Muscle of leg (tissue), 11 donors: ENCODE data around the gene KIF16B. TPM values are rescaled to one million over a fixed set of nuclear protein-coding genes. Genes with fewer than 3 reads are reported as not detected.
"Not testable (repeated sequence)": the region's sequence is repeated elsewhere in the genome, so short reads cannot be mapped to it uniquely, and the experiment has no call there.

Source experiments
- DNase-seq: peaks from one replicate; pipeline ENCODE4 v3.0.0; 2013
- H3K27ac ChIP-seq: one replicate; pipeline ENCODE4 v1.5.1; 2013; ENCODE audit warnings: mild to moderate bottlenecking, low read length, control low read depth
- H3K27me3 ChIP-seq: one replicate; pipeline ENCODE4 v1.6.1; 2013; ENCODE audit warnings: low read length; ENCODE audit not compliant: control insufficient read depth, insufficient read depth
- H3K36me3 ChIP-seq: one replicate; pipeline ENCODE4 v1.6.1; 2013; ENCODE audit warnings: low read length; ENCODE audit not compliant: control insufficient read depth, insufficient read depth
- H3K4me1 ChIP-seq: one replicate; pipeline ENCODE4 v1.6.1; 2013; ENCODE audit warnings: low read length; ENCODE audit not compliant: control insufficient read depth, insufficient read depth
- H3K4me3 ChIP-seq: one replicate; pipeline ENCODE4 v1.5.1; 2013; ENCODE audit warnings: low read length, control low read depth
- H3K9me3 ChIP-seq: replicated peaks from 2 replicates; pipeline ENCODE4 v1.6.1; 2013; ENCODE audit warnings: low read depth, low read length; ENCODE audit not compliant: control insufficient read depth
- WGBS: methylation state at CpG from one replicate; pipeline ENCODE4 v1.1.5; 2013; ENCODE audit warnings: missing lambda C conversion rate; ENCODE audit not compliant: insufficient coverage; 5-methylcytosine and 5-hydroxymethylcytosine counted together
- polyA plus RNA-seq, 8 donors: library from polyadenylated mRNA; unstranded; fragments of 120-200 nt; gene quantifications; one replicate each; pipeline versions ENCODE4 v1.2.1 to v1.2.3, GENCODE V29; 2013; ENCODE audit warnings: inconsistent platforms in 1 of 8, low replicate concordance in 1 of 8; ENCODE audit not compliant: insufficient read length in 8 of 8, insufficient read depth in 1 of 8
- total RNA-seq: library from RNA; stranded (reverse); fragments of 120-200 nt; gene quantifications from one replicate; pipeline ENCODE4 v1.2.4, GENCODE V29; 2013

The KIF16B gene
- total and polyA plus RNA-seq, 9 donors, result 17.2 to 30.3 (median 24.7) TPM

- H3K9me3 ChIP-seq, result no peaks in the 10 kb centered on the region
- no peak for DNase-seq
- no peak overlapping the region for H3K4me3 ChIP-seq
- WGBS, result 80% methylated on average over 8 of the region's 9 CpGs
- no peaks in the 10 kb centered on the region for H3K36me3 ChIP-seq
- H3K27ac ChIP-seq, result no peak overlapping the region
- H3K4me1 ChIP-seq, result peaks cover 2% of the 10 kb centered on the region
- peaks cover 4% of the 10 kb centered on the region for H3K27me3 ChIP-seq
Measured at GRCh38 chr20:16245879-16246278, 327.4 kb downstream of the KIF16B start.

GRCh38 chr20:16244892-16245291, 328.4 kb downstream of the KIF16B start:
- no CpG with 5 or more reads among the region's 5 CpGs for WGBS
- DNase-seq, result no peak

GRCh38 chr20:16243470-16243869, 329.8 kb downstream of the KIF16B start:
- peaks cover 9% of the 10 kb centered on the region for H3K9me3 ChIP-seq
- H3K36me3 ChIP-seq, result no peaks in the 10 kb centered on the region
- peak; percentile 14 for DNase-seq
- no peak overlapping the region for H3K4me3 ChIP-seq
- no peak overlapping the region for H3K27ac ChIP-seq
- peaks cover 2% of the 10 kb centered on the region for H3K4me1 ChIP-seq
- H3K27me3 ChIP-seq, result peaks cover 4% of the 10 kb centered on the region
- 61% methylated on average over 4 of the region's 4 CpGs for WGBS

More at GRCh38 chr20:16244892-16245291, 328.4 kb downstream of the KIF16B start:
- no peaks in the 10 kb centered on the region for H3K36me3 ChIP-seq
- H3K4me1 ChIP-seq, result peaks cover 2% of the 10 kb centered on the region
- H3K27me3 ChIP-seq, result peaks cover 4% of the 10 kb centered on the region
- H3K27ac ChIP-seq, result no peak overlapping the region
- peaks cover 9% of the 10 kb centered on the region for H3K9me3 ChIP-seq
- no peak overlapping the region for H3K4me3 ChIP-seq

- DNase-seq, result peak; percentile 17
Measured at GRCh38 chr20:16241911-16242310, 331.3 kb downstream of the KIF16B start.

GRCh38 chr20:16240355-16240754, 332.9 kb downstream of the KIF16B start:
- no peak for DNase-seq
- Histone ChIP-seq H3K27me3 (no peaks in the 10 kb centered on the region), H3K9me3 (peaks cover 14% of the 10 kb centered on the region), H3K36me3 (no peaks in the 10 kb centered on the region), H3K27ac (no peak overlapping the region), H3K4me3 (no peak overlapping the region), H3K4me1 (peaks cover 2% of the 10 kb centered on the region)

More at GRCh38 chr20:16241911-16242310, 331.3 kb downstream of the KIF16B start:
- Histone ChIP-seq H3K4me3 (no peak overlapping the region), H3K27ac (no peak overlapping the region), H3K27me3 (no peaks in the 10 kb centered on the region), H3K36me3 (no peaks in the 10 kb centered on the region), H3K9me3 (peaks cover 14% of the 10 kb centered on the region), H3K4me1 (peaks cover 2% of the 10 kb centered on the region)

- 85% methylated on average over 6 of the region's 9 CpGs for WGBS
- no peaks in the 10 kb centered on the region for H3K27me3 ChIP-seq
Measured at GRCh38 chr20:16236589-16237241, 336.5 kb downstream of the KIF16B start.

GRCh38 chr20:16230402-16230801, 342.8 kb downstream of the KIF16B start:
- no peaks in the 10 kb centered on the region for H3K36me3 ChIP-seq
- H3K4me1 ChIP-seq, result no peaks in the 10 kb centered on the region
- no peak for DNase-seq
- H3K27ac ChIP-seq, result no peak overlapping the region
- H3K9me3 ChIP-seq, result no peaks in the 10 kb centered on the region
- H3K4me3 ChIP-seq, result no peak overlapping the region
- H3K27me3 ChIP-seq, result no peaks in the 10 kb centered on the region

More at GRCh38 chr20:16236589-16237241, 336.5 kb downstream of the KIF16B start:
- Histone ChIP-seq H3K4me1 (no peaks in the 10 kb centered on the region), H3K27ac (no peak overlapping the region), H3K36me3 (no peaks in the 10 kb centered on the region), H3K4me3 (no peak overlapping the region), H3K9me3 (peaks cover 14% of the 10 kb centered on the region)
- no peak for DNase-seq

- Histone ChIP-seq H3K9me3 (no peaks in the 10 kb centered on the region), H3K36me3 (no peaks in the 10 kb centered on the region), H3K27me3 (no peaks in the 10 kb centered on the region), H3K4me1 (no peaks in the 10 kb centered on the region), H3K27ac (no peak overlapping the region), H3K4me3 (no peak overlapping the region)
- WGBS, result no CpG with 5 or more reads among the region's 1 CpG
- DNase-seq, result no peak
Measured at GRCh38 chr20:16229813-16230212, 343.4 kb downstream of the KIF16B start.

GRCh38 chr20:16228722-16229121, 344.5 kb downstream of the KIF16B start:
- Histone ChIP-seq H3K27me3 (no peaks in the 10 kb centered on the region), H3K9me3 (no peaks in the 10 kb centered on the region), H3K36me3 (no peaks in the 10 kb centered on the region), H3K27ac (no peak overlapping the region), H3K4me1 (no peaks in the 10 kb centered on the region), H3K4me3 (no peak overlapping the region)
- no peak for DNase-seq
- WGBS, result 85% methylated on average over 4 of the region's 4 CpGs

- DNase-seq, H3K27me3 ChIP-seq, H3K4me1 ChIP-seq, H3K36me3 ChIP-seq, H3K4me3 ChIP-seq, H3K27ac ChIP-seq, H3K9me3 ChIP-seq: not testable (repeated sequence)
- WGBS, result no CpG with 5 or more reads among the region's 27 CpGs
Measured at GRCh38 chr20:16226961-16227360, 346.3 kb downstream of the KIF16B start.

- no peak overlapping the region for H3K4me3 ChIP-seq
- H3K27me3 ChIP-seq, result no peaks in the 10 kb centered on the region
- H3K9me3 ChIP-seq, result no peaks in the 10 kb centered on the region
- H3K4me1 ChIP-seq, result no peaks in the 10 kb centered on the region
- H3K27ac ChIP-seq, result peak overlapping the region; percentile 35
- DNase-seq, result peak; percentile 85
- no peaks in the 10 kb centered on the region for H3K36me3 ChIP-seq
- WGBS, result no CpG with 5 or more reads among the region's 3 CpGs
Measured at GRCh38 chr20:16224836-16225235, 348.4 kb downstream of the KIF16B start.
